ENCODE measurements around the gene SHB.

DNA sequence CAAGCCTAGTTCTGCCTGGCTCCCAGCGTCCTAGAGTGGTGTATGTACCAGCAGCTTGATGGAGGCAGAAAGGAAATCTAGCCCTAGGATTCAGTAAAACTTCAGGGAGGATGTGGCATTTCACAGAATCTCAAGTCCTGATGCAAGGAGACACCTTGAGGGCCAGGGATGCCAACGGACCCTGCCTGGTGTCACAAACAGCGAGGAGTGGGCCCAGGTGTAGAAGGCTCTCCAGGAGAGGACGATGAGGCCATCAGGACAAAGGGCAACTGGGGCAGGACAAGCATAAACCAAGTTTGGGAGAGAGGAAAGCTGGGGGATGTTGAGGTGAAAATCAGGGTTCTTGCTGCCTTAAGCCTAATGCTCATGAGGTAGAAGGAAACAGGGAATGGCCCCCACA lies 83.0 kb downstream of the SHB start:
- TF ChIP-seq CTCF (IDR thresholded peaks at IDR 0.05), result no peak
- no peak for TF ChIP-seq POLR2AphosphoS5 (IDR thresholded peaks at IDR 0.05)
- TF ChIP-seq POLR2A (IDR thresholded peaks at IDR 0.05), result no peak
- TF ChIP-seq EP300 (IDR thresholded peaks at IDR 0.05), result no peak
